Erythroblast (primary cell): ENCODE data around the gene PIEZO2.

Experiments
- DNase-seq, 2 experiments: peaks; one replicate each; lab custom pipeline; 2025; lab: John Stamatoyannopoulos, UW
- GATA1 ChIP-seq: IDR thresholded peaks from 2 replicates; pipeline ENCODE4 v1.6.1; 2011; ENCODE audit warnings: low read depth, mild to moderate bottlenecking, control low read depth, low read length, moderate library complexity
- POLR2A ChIP-seq: IDR thresholded peaks from 2 replicates; pipeline ENCODE4 v1.6.1; 2011; ENCODE audit warnings: mild to moderate bottlenecking, low read length

The PIEZO2 gene

GRCh38 chr18:11047817-11048216 is 101.6 kb downstream of the PIEZO2 start:
- TF ChIP-seq GATA1, result no peak
- no peak for TF ChIP-seq POLR2A
- DNase-seq, result no peak

- no peak for DNase-seq
- TF ChIP-seq POLR2A (no peak), GATA1 (no peak)
Measured at GRCh38 chr18:11047156-11047555, 102.2 kb downstream of the PIEZO2 start.

- TF ChIP-seq GATA1 (no peak), POLR2A (no peak)
- no peak for DNase-seq
Measured at GRCh38 chr18:11046140-11046539, 103.2 kb downstream of the PIEZO2 start.

- TF ChIP-seq POLR2A (no peak), GATA1 (no peak)
- DNase-seq, result no peak
Measured at GRCh38 chr18:11043694-11044093, 105.7 kb downstream of the PIEZO2 start.

DNA sequence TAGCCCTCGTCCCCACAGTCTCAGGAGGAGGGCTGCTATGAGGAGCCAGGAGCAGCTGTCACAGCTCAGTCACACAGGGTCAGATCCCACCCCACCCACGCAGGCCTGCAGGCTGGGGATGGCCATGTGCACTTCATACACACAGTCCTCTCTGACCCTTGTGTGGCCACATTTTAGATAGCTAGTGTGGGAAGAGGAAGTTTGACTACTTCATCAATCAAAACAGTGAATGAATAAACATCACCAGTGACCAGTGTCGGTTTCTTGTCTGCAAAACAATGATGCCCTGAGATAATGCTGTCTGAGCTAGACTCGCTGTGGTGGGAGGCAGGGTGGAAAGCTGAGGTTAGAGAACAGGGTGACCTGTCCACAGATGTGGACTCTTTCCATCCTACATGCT is 107.1 kb downstream of the PIEZO2 start:
- DNase-seq, result no peak
- TF ChIP-seq GATA1 (no peak), POLR2A (no peak)

DNA sequence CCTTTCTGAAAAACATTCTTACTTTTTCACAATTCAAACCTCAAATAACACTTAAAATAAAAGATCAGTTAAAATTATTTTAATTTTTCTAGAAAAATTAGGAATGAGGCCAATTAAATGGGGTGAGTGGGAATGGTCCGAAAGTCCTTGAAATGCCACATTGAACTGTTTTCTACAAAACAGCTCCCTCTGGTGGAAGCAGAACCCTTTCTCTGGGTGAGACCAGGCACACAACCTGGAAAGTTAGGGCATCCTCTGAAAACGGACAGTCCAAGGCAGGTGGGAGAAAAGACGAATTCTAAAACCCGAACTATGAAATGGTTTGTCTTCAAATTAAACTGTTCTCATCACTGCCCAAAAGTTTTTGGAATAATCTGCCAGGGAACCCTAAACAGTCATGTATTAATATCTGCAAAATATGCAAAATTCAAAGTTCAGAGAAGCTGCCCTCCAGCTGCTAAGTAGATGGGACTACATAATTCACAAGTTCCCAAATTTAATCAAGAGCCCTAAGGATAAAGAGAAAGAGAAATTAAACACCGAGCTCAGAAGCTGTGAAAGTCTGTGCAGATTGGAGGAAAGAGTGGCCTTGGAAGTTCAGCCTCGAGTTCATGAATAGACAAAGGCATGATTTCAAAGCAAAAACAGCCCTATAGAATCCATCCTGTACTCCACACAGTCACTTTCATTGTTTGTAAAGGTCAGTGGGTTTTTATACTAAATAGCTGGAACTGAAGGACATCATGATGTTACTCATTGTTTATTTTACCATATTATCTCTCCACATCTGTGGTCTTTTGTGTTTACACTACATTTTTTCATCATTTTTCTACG is 108.3 kb downstream of the PIEZO2 start:
- TF ChIP-seq GATA1 (no peak), POLR2A (no peak)
- peak; percentile 45 to 70 for DNase-seq

DNA sequence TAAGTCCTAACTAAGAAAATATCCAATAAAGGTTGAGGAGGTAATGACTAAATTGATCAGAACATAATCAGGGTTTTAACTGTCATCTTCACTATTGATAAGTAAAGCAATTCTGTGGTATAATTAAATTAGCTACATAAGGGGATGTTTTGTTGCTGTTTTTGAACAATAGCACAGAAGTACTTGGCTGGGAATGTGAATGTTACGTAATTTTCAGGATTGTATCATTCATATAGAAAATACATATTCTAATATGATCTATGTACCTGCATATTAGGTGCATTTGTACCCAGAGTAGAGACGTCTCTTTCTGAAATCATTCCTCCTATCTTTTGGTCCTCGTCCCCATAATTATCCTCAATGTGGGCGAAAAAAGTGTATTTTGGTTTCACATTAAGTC is 109.0 kb downstream of the PIEZO2 start:
- DNase-seq, result no peak
- no peak for TF ChIP-seq GATA1
- TF ChIP-seq POLR2A, result no peak

- no peak for DNase-seq
- TF ChIP-seq GATA1 (no peak), POLR2A (no peak)
Measured at GRCh38 chr18:11037533-11038240, 111.7 kb downstream of the PIEZO2 start.

DNA sequence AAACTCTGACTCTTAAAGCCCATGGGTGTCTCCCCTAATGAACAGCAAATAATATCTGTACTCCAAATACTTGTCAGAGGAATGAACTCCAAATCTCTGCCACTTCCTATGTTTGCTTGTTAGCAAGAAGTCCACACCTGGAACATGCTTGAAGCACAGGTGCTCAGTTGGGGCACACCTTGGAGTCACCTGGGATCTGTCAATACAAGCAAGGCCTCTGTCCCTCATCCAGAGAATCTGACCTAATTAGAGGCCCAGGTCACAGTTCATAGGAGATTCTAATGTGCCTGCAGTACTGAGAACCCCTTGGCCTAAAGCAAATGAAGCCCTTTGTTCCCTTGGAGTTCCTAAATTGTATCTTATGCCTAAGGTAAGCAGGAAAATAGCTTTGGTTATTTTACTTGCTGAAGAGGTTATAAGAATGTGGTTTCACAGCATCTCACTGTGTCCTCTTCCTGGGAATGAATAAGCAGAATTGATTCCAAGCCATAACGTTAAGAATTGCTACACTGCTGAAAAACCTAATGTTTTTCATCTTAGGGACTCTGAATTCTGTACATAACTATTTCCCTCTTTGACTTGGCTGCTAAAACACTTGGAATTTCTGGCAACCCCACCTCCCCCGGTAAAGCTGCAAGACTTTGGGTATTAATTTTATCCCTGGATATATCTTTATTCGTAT is 113.4 kb downstream of the PIEZO2 start:
- no peak for DNase-seq
- TF ChIP-seq GATA1, result no peak
- no peak for TF ChIP-seq POLR2A

DNA sequence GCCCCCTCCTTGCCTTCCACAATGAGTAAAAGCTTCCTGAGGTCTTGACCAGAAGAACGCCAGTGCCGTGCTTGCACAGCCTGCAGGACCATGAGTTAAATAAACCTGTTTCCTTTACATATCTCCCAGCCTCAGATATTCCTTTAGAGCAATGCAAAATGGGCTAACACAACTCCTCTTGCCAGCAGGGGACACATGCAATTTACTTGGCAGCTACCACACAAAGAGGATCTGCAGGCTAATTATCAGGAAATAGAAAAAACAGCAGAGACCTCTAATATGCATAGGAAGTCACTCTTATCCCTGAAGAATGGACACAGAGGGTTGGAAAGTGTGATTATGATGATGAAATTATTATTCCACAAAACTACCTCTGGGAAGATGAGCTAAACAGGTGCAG is 114.0 kb downstream of the PIEZO2 start:
- TF ChIP-seq GATA1, result no peak
- no peak for TF ChIP-seq POLR2A

DNA sequence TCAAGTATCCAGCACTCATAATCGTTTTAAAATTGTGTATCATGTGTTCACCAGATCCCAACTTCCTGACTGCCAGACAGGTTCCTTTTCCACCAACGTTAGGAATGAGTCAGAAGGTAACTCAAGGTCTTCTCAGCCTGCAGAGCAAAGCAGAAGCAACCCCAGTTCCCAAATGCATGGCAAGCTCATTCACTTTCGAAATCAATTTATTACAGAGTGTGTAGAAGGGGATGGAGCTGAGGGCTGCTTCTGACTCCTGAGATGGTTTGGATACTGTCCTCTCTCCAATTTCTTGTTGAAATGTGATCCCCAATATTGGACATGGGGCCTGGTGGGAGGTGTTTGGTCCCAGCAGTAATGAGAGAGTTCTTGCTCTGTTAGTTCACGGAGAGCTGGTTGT is 114.5 kb downstream of the PIEZO2 start:
- TF ChIP-seq GATA1 (no peak), POLR2A (no peak)
- no peak for DNase-seq

More for the DNA sequence above, 114.0 kb downstream of the PIEZO2 start:
- DNase-seq, result no peak

DNA sequence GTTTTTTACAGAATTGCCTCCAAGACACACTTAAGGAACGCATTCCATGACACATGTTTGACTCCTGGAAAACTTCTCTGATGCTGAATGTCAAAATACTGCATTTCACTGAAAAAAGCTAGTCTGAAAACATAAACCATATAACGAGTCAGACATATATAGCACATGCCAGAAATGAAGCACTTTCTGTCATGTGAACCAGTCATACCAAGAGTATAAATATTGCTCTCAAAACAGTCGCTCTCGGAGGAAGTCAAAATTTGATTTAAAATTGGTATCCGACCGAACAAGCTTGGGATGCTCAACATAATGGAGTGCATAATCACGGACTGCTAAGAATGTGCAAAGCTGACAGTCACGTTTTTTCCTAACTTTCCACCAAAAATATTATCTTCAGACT is 115.9 kb downstream of the PIEZO2 start:
- TF ChIP-seq POLR2A (no peak), GATA1 (no peak)
- no peak for DNase-seq

- TF ChIP-seq GATA1, result no peak
- no peak for TF ChIP-seq POLR2A
- no peak for DNase-seq
Measured at GRCh38 chr18:11031966-11032365, 117.4 kb downstream of the PIEZO2 start.

DNA sequence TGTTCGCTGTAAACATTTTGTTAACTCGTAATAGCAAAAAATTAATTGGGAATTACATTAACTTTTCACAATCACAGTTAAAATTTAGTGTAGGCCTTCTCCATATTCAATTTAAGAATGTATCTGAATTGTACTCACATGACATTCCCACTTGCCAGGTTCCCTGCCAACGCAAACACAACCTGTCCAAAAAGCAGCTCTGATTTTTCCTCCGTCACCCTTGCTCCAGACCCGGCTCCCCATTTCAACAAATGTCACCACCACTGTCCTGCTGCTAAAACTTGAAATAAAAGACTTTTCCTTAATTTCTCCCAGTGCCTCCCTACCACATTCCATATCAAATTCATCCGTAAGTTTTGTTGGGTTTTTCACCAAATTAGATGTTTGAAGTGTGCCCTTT is 120.3 kb downstream of the PIEZO2 start:
- DNase-seq, result no peak
- no peak for TF ChIP-seq GATA1
- TF ChIP-seq POLR2A, result no peak

- no peak for DNase-seq
- TF ChIP-seq GATA1, result no peak
- TF ChIP-seq POLR2A, result no peak
Measured at GRCh38 chr18:11027862-11028261, 121.5 kb downstream of the PIEZO2 start.
